ENCODE measurements around the gene KAZN.

Gene KAZN

GRCh38 chr1:14629363-14630014 is 31.0 kb downstream of the KAZN start:
- H3K36me3 Mint-ChIP-seq (ENCODE audit: low read depth): no peaks in the 10 kb centered on the region
- no peak overlapping the region for H3K27ac Mint-ChIP-seq
- no peak overlapping the region for H3K4me3 Mint-ChIP-seq
- no peaks in the 10 kb centered on the region for H3K4me1 Mint-ChIP-seq (ENCODE audit: low read depth)
- peaks cover 2% of the 10 kb centered on the region for H3K27me3 Mint-ChIP-seq
- intact Hi-C loops (cut with micrococcal nuclease): no loop called here
- H3K9me3 Mint-ChIP-seq: no peaks in the 10 kb centered on the region

DNA sequence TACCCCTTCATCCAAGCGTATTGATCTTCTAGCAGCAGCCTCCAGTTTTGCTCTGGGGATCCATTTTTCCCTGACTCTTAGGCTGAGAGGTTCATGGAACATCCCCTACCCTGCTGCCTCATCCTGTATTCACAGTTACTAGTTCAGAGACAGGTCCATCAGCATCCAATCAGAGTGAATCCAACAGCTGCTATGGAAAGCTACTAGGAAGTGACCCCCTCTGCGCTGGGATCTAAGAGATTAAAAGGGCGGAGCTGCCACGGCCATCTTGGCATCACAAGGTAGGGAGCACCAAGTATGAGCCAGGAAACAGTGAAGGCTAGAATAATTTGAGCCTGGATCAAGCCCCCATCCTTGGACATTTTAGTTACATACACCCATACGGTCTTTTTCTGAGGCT is 32.5 kb downstream of the KAZN start:
- no peaks in the 10 kb centered on the region for H3K9me3 Mint-ChIP-seq
- H3K27ac Mint-ChIP-seq: no peak overlapping the region
- no peaks in the 10 kb centered on the region for H3K4me1 Mint-ChIP-seq (ENCODE audit: low read depth)
- peaks cover 2% of the 10 kb centered on the region for H3K27me3 Mint-ChIP-seq
- intact Hi-C loops (cut with micrococcal nuclease): no loop called here
- H3K4me3 Mint-ChIP-seq: no peak overlapping the region
- H3K36me3 Mint-ChIP-seq (ENCODE audit: low read depth): no peaks in the 10 kb centered on the region

DNA sequence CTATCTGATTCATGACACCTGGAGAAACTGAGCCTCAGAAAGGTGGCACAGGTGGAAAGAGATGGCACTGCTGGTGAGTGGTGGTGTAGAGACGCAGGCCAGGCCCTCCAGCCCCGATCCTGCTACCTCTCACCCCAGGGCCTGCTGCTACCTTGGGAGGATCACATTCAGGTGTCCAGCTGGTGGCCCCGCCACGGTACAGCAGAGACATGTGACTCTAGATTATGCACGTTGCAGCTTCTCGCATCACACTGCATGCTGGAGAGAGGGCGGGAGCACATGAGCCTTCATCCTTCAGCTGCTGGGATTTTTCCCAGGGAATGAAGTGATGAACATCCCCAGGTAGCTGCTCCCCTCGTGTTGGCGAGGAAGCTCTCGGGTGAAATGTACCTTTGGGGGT is 32.9 kb downstream of the KAZN start:
- no peaks in the 10 kb centered on the region for H3K36me3 Mint-ChIP-seq (ENCODE audit: low read depth)
- H3K27me3 Mint-ChIP-seq: peaks cover 2% of the 10 kb centered on the region
- no peaks in the 10 kb centered on the region for H3K4me1 Mint-ChIP-seq (ENCODE audit: low read depth)
- H3K4me3 Mint-ChIP-seq: no peak overlapping the region
- intact Hi-C loops (cut with micrococcal nuclease): no loop called here
- H3K9me3 Mint-ChIP-seq: no peaks in the 10 kb centered on the region
- H3K27ac Mint-ChIP-seq: no peak overlapping the region

DNA sequence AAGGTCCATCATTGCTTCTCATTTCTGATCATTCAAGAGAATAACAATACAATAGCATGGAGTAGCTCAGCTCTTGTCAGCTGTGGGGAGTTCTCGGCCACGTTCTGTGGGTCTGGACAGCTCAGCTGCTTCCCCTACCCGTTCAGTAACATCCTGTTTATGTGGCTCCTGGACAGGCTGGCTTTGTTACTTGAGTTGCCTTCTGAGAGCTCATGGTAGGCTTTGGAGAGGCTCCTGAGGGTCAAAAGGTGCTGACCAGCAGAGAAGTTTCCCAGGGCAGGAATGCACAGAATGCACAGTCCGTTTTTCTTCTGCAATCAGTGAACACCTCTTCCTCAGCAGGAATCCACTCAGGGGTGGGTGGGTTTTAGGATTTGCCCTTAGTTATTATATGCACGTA is 36.0 kb downstream of the KAZN start:
- no peaks in the 10 kb centered on the region for H3K4me1 Mint-ChIP-seq (ENCODE audit: low read depth)
- H3K36me3 Mint-ChIP-seq (ENCODE audit: low read depth): no peaks in the 10 kb centered on the region
- H3K27ac Mint-ChIP-seq: no peak overlapping the region
- H3K27me3 Mint-ChIP-seq: peaks cover 2% of the 10 kb centered on the region
- intact Hi-C loops (cut with micrococcal nuclease): no loop called here
- no peak overlapping the region for H3K4me3 Mint-ChIP-seq
- no peaks in the 10 kb centered on the region for H3K9me3 Mint-ChIP-seq

DNA sequence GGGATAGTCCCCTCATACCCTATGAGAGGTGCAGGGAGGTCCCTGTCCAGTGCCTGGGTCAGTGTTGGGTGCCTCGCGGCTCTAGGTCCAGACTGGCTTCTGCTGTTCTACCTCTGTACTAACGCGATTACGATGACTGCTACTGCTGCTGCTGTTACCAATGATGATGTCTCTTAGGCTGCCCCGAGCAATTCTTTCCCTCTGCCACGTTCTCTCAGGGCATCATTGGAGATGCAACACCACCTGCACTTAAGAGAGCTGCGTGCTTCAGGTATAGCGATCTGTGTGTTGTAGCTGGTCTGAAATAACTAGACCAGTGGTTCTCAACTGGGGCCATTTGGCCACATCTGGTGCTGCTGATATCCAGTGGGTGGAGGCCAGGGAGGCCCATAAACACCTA is 36.9 kb downstream of the KAZN start:
- H3K9me3 Mint-ChIP-seq: no peaks in the 10 kb centered on the region
- H3K36me3 Mint-ChIP-seq (ENCODE audit: low read depth): no peaks in the 10 kb centered on the region
- H3K4me3 Mint-ChIP-seq: no peak overlapping the region
- intact Hi-C loops (cut with micrococcal nuclease): no loop called here
- H3K27ac Mint-ChIP-seq: no peak overlapping the region
- no peaks in the 10 kb centered on the region for H3K4me1 Mint-ChIP-seq (ENCODE audit: low read depth)
- H3K27me3 Mint-ChIP-seq: peaks cover 2% of the 10 kb centered on the region

DNA sequence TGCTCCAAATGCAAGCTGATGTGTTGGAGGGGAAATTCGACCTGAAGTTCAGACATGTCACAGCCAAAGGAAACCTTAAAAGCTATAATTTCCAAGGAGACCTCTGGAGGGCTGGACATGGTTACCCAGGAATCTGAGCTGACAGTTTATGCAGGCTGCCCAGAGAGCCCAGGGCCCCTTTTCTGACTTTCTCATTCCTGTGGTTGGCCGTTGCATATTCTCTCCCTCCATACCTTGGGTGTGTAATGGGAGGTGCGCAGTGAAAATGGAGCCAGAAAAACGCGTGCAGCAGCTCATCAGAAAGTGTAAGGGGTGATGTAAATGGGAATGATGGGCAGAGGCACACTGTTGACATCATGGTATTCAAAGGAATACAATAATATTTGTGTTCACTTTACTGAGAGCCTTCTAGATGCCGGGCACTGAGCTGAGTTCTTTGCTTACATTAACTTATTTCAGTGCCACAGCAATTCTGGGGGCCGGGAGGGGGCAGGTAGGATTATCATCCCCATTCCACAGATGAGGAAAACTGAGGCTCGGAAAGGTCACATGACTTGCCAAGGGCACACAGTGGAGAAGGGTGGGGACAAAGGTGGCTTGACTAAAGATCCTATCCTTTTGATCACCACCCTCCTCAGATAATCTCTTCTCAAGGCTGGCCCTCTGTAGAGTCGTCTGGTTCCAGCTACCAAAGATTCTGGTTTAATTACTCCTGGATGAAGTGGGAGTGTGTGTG is 38.6 kb downstream of the KAZN start:
- Mint-ChIP-seq H3K4me3 (no peak overlapping the region), H3K27me3 (peaks cover 2% of the 10 kb centered on the region), H3K36me3 (ENCODE audit: low read depth) (no peaks in the 10 kb centered on the region), H3K4me1 (ENCODE audit: low read depth) (no peaks in the 10 kb centered on the region), H3K27ac (no peak overlapping the region), H3K9me3 (no peaks in the 10 kb centered on the region)
- intact Hi-C loops (cut with micrococcal nuclease): no loop called here

- no peaks in the 10 kb centered on the region for H3K27me3 Mint-ChIP-seq
- no peaks in the 10 kb centered on the region for H3K36me3 Mint-ChIP-seq (ENCODE audit: low read depth)
- intact Hi-C loops (cut with micrococcal nuclease): no loop called here
Measured at GRCh38 chr1:14639291-14640050, 41.0 kb downstream of the KAZN start.

DNA sequence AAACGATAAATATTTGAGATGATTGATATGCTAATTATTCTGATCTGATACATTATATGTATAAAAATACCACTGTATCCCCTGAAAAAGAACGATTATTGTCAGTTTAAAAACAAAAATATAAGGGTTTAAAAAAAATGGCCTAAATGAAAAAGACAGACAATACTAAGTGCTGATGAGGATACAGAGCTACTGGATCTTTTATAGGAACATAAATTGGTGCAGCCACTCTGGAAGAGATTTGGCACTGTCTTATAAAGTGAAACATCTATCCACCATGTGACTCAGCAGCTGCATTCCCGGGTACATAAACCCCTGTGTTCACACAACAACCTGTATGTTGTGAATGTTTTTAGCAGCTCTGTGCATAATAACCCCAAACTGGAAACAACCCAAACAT is 44.2 kb downstream of the KAZN start:
- Mint-ChIP-seq H3K4me1 (ENCODE audit: low read depth) (no peaks in the 10 kb centered on the region), H3K36me3 (ENCODE audit: low read depth) (no peaks in the 10 kb centered on the region), H3K27me3 (no peaks in the 10 kb centered on the region), H3K4me3 (no peak overlapping the region), H3K27ac (no peak overlapping the region), H3K9me3 (peaks cover 17% of the 10 kb centered on the region)
- intact Hi-C loops (cut with micrococcal nuclease): no loop called here

More at GRCh38 chr1:14639291-14640050, 41.0 kb downstream of the KAZN start:
- H3K4me3 Mint-ChIP-seq: no peak overlapping the region
- no peak overlapping the region for H3K27ac Mint-ChIP-seq
- peaks cover 2% of the 10 kb centered on the region for H3K9me3 Mint-ChIP-seq
- no peaks in the 10 kb centered on the region for H3K4me1 Mint-ChIP-seq (ENCODE audit: low read depth)

GRCh38 chr1:14646973-14647372 is 48.5 kb downstream of the KAZN start:
- no peak overlapping the region for H3K4me3 Mint-ChIP-seq
- peaks cover 17% of the 10 kb centered on the region for H3K9me3 Mint-ChIP-seq
- no peaks in the 10 kb centered on the region for H3K36me3 Mint-ChIP-seq (ENCODE audit: low read depth)
- intact Hi-C loops (cut with micrococcal nuclease): no loop called here
- H3K27me3 Mint-ChIP-seq: no peaks in the 10 kb centered on the region
- H3K27ac Mint-ChIP-seq: no peak overlapping the region
- H3K4me1 Mint-ChIP-seq (ENCODE audit: low read depth): no peaks in the 10 kb centered on the region

DNA sequence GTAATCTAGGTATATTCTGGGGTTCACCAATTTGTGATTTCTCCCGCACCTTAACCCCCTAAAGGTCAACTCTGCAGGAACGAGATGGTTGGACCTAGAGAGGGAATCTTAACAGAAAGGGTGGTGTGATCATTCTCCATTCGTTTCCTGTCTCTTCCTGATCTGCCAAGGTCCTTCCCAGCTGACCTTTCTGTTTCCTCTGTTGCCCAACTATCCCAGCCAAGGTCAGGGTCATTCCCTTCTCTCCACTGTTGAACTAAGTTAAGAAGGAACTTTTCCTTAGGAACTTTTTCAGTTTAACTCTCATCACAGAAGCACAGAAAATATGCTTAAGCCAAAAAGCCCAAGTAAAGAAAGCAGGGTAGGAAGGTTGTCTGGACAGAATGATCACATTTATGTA is 49.3 kb downstream of the KAZN start:
- H3K27ac Mint-ChIP-seq: no peak overlapping the region
- no peak overlapping the region for H3K4me3 Mint-ChIP-seq
- H3K36me3 Mint-ChIP-seq (ENCODE audit: low read depth): no peaks in the 10 kb centered on the region
- intact Hi-C loops (cut with micrococcal nuclease): no loop called here
- H3K9me3 Mint-ChIP-seq: peaks cover 17% of the 10 kb centered on the region
- no peaks in the 10 kb centered on the region for H3K27me3 Mint-ChIP-seq
- no peaks in the 10 kb centered on the region for H3K4me1 Mint-ChIP-seq (ENCODE audit: low read depth)

GRCh38 chr1:14648391-14648790 is 49.9 kb downstream of the KAZN start:
- Mint-ChIP-seq H3K4me3 (no peak overlapping the region), H3K9me3 (peaks cover 17% of the 10 kb centered on the region), H3K27me3 (no peaks in the 10 kb centered on the region), H3K4me1 (ENCODE audit: low read depth) (no peaks in the 10 kb centered on the region), H3K36me3 (ENCODE audit: low read depth) (no peaks in the 10 kb centered on the region), H3K27ac (no peak overlapping the region)
- intact Hi-C loops (cut with micrococcal nuclease): no loop called here

- H3K9me3 Mint-ChIP-seq: peaks cover 17% of the 10 kb centered on the region
- H3K4me1 Mint-ChIP-seq (ENCODE audit: low read depth): no peaks in the 10 kb centered on the region
- H3K4me3 Mint-ChIP-seq: no peak overlapping the region
- no peaks in the 10 kb centered on the region for H3K36me3 Mint-ChIP-seq (ENCODE audit: low read depth)
- intact Hi-C loops (cut with micrococcal nuclease): no loop called here
- H3K27ac Mint-ChIP-seq: no peak overlapping the region
- no peaks in the 10 kb centered on the region for H3K27me3 Mint-ChIP-seq
Measured at GRCh38 chr1:14648896-14649855, 50.7 kb downstream of the KAZN start.

- Mint-ChIP-seq H3K9me3 (peaks cover 10% of the 10 kb centered on the region), H3K27me3 (no peaks in the 10 kb centered on the region), H3K36me3 (ENCODE audit: low read depth) (no peaks in the 10 kb centered on the region), H3K4me3 (no peak overlapping the region), H3K4me1 (ENCODE audit: low read depth) (no peaks in the 10 kb centered on the region), H3K27ac (no peak overlapping the region)
- intact Hi-C loops (cut with micrococcal nuclease): no loop called here
Measured at GRCh38 chr1:14649976-14650375, 51.5 kb downstream of the KAZN start.
